HCT116 (cell line): ENCODE measurements around the gene KLHL3. TPM values are rescaled to one million over a fixed set of nuclear protein-coding genes. Genes with fewer than 3 reads are reported as not detected.

ENCODE experiments used
- ATAC-seq: fragments of 200-7000 bp; cut with Tn5 transposase; 2 replicates; pipeline ENCODE4 v1.9.1; 2020; ENCODE audit warnings: mild to moderate bottlenecking, moderate library complexity
- BruUV-seq: library from RNA; stranded (reverse); fragments of 400-500 nt; replicated peaks from 2 replicates; lab custom pipeline; 2021; lab: Mats Ljungman, UMichigan
- CTCF ChIA-PET: fragments of 300-600 bp; sonication (Branson Sonifier 250); formaldehyde crosslinking; loops from one replicate; lab custom pipeline; 2021; ENCODE audit warnings: antibody characterized with exemption; lab: Charles Lee
- POLR2A ChIA-PET: fragments of 300-600, 350-600 bp; sonication (Branson Sonifier 250); formaldehyde crosslinking; loops from one replicate; lab custom pipeline; 2021; ENCODE audit warnings: antibody characterized with exemption; lab: Charles Lee
- RAD21 ChIA-PET, 2 experiments: fragments of 300-600 bp; sonication (Branson Sonifier 250); formaldehyde crosslinking; loops; one replicate each; lab custom pipeline; 2023; ENCODE audit warnings: low total read pairs in 2 of 2; ENCODE audit not compliant: uncharacterized antibody in 2 of 2, unreplicated experiment in 2 of 2, low non-redundant PET in 1 of 2; lab: Charles Lee
- DNase-seq: peaks from one replicate; pipeline ENCODE4 v3.0.0-alpha.2; 2010; ENCODE audit warnings: low read depth, low spot score
- H2AFZ ChIP-seq: fragments of 200-600 bp; shearing (Covaris generic), sonication (generic); 2 replicates; pipeline ENCODE4 v1.6.1; 2017; ENCODE audit warnings: low read depth, mixed run types, mixed read lengths, antibody characterized with exemption, low read length; ENCODE audit not compliant: poor library complexity, severe bottlenecking
- H3K27ac ChIP-seq: 2 replicates; pipeline ENCODE4 v1.5.1; 2012; ENCODE audit warnings: low read depth, low read length
- H3K27me3 ChIP-seq: fragments of 200-600 bp; sonication (generic); 2 replicates; pipeline ENCODE4 v1.6.1; 2016; ENCODE audit warnings: mixed run types, low read length, mixed read lengths; ENCODE audit not compliant: insufficient read depth
- H3K36me3 ChIP-seq, 2 experiments: fragments of 200-500 bp in 1 of 2; fragments of 200-600 bp in 1 of 2; sonication (Bioruptor generic) in 1 of 2; sonication (generic) in 1 of 2; 2 replicates each; pipeline versions ENCODE4 v1.5.1 to v1.6.1; 2014 to 2016; ENCODE audit warnings: low read length in 2 of 2, inconsistent platforms in 1 of 2, mixed read lengths in 1 of 2, mixed run types in 1 of 2; ENCODE audit not compliant: insufficient read depth in 2 of 2, control insufficient read depth in 1 of 2
- H3K4me1 ChIP-seq, 2 experiments: fragments of 200-600 bp in 1 of 2; sonication (generic) in 1 of 2; 2 replicates each; pipeline versions ENCODE4 v1.5.1 to v1.6.1; 2012 to 2017; ENCODE audit warnings: low read length in 2 of 2, inconsistent platforms in 1 of 2, mild to moderate bottlenecking in 1 of 2, mixed read lengths in 1 of 2, mixed run types in 1 of 2, moderate library complexity in 1 of 2; ENCODE audit not compliant: insufficient read depth in 2 of 2, control insufficient read depth in 1 of 2
- H3K4me2 ChIP-seq: fragments of 200-600 bp; sonication (generic); 2 replicates; pipeline ENCODE4 v1.6.1; 2017; ENCODE audit warnings: mixed run types, low read length, mixed read lengths
- H3K4me3 ChIP-seq, 2 experiments: fragments of 200-600 bp in 1 of 2; sonication (generic) in 1 of 2; replicated peaks in 1 of 2; 2 replicates each; pipeline ENCODE4 v1.5.1; 2011 to 2016; ENCODE audit warnings: low read length in 2 of 2, control low read depth in 1 of 2, low read depth in 1 of 2, mild to moderate bottlenecking in 1 of 2, mixed read lengths in 1 of 2, mixed run types in 1 of 2
- H3K79me2 ChIP-seq: fragments of 200-600 bp; sonication (generic); 2 replicates; pipeline ENCODE4 v1.6.1; 2017; ENCODE audit warnings: mild to moderate bottlenecking, mixed run types, low read length, moderate library complexity, mixed read lengths; ENCODE audit not compliant: insufficient read depth
- H3K9ac ChIP-seq: fragments of 200-600 bp; sonication (generic); 2 replicates; pipeline ENCODE4 v1.6.1; 2016; ENCODE audit warnings: low read length, mixed read lengths
- H3K9me2 ChIP-seq: fragments of 200-600 bp; sonication (generic), shearing (Covaris generic); 2 replicates; pipeline ENCODE4 v1.6.1; 2017; ENCODE audit warnings: mixed run types, mild to moderate bottlenecking, moderate library complexity; ENCODE audit not compliant: insufficient read depth
- H3K9me3 ChIP-seq, 2 experiments: fragments of 200-500 bp in 1 of 2; fragments of 200-600 bp in 1 of 2; sonication (Bioruptor generic) in 1 of 2; sonication (generic) in 1 of 2; 2 replicates each; pipeline ENCODE4 v1.6.1; 2014 to 2017; ENCODE audit warnings: low read length in 2 of 2, mixed read lengths in 2 of 2, inconsistent platforms in 1 of 2, low read depth in 1 of 2, mild to moderate bottlenecking in 1 of 2, mixed run types in 1 of 2, moderate library complexity in 1 of 2; ENCODE audit not compliant: control insufficient read depth in 1 of 2, insufficient read depth in 1 of 2
- H4K20me1 ChIP-seq: fragments of 200-600 bp; sonication (generic), shearing (Covaris generic); 2 replicates; pipeline ENCODE4 v1.6.1; 2017; ENCODE audit warnings: mixed run types, mild to moderate bottlenecking, moderate library complexity; ENCODE audit not compliant: insufficient read depth
- ATF3 ChIP-seq: IDR thresholded peaks from 2 replicates; pipeline ENCODE4 v1.6.1; 2012
- CBX3 ChIP-seq: IDR thresholded peaks from 2 replicates; pipeline ENCODE4 v1.6.1; 2012; ENCODE audit warnings: low read depth
- EGR1 ChIP-seq: IDR thresholded peaks from 2 replicates; pipeline ENCODE4 v1.6.1; 2012; ENCODE audit warnings: low read depth
- ELF1 ChIP-seq: IDR thresholded peaks from 2 replicates; pipeline ENCODE4 v1.6.1; 2012; ENCODE audit warnings: low read depth, borderline replicate concordance
- EZH2 ChIP-seq: fragments of 200-600 bp; sonication (generic); IDR thresholded peaks from 2 replicates; pipeline ENCODE4 v1.6.1; 2017; ENCODE audit warnings: antibody characterized with exemption, mixed run types
- EZH2phosphoT487 ChIP-seq: fragments of 200-600 bp; IDR thresholded peaks from 2 replicates; pipeline ENCODE4 v1.6.1; 2018; ENCODE audit warnings: antibody characterized with exemption, borderline replicate concordance
- FOSL1 ChIP-seq: IDR thresholded peaks from 2 replicates; pipeline ENCODE4 v1.6.1; 2012; ENCODE audit warnings: low read depth
- POLR2AphosphoS5 ChIP-seq: IDR thresholded peaks from 2 replicates; pipeline ENCODE4 v1.6.1; 2011; ENCODE audit warnings: mild to moderate bottlenecking, low read depth, low read length, moderate library complexity
- REST ChIP-seq: IDR thresholded peaks from 2 replicates; pipeline ENCODE4 v1.6.1; 2012; ENCODE audit warnings: low read depth
- SP1 ChIP-seq: IDR thresholded peaks from 2 replicates; pipeline ENCODE4 v1.6.1; 2012; ENCODE audit warnings: low read depth
- SRF ChIP-seq: IDR thresholded peaks from 2 replicates; pipeline ENCODE4 v1.6.1; 2012; ENCODE audit warnings: low read depth
- TCF7L2 ChIP-seq: IDR thresholded peaks from 2 replicates; pipeline ENCODE4 v1.7.0; 2011; ENCODE audit warnings: borderline replicate concordance, inconsistent platforms; ENCODE audit not compliant: insufficient read depth, insufficient read length; ENCODE audit errors: extremely low read depth
- intact Hi-C: fragments of 100-400 bp; cut with micrococcal nuclease; formaldehyde crosslinking; loops from 2 replicates; pipeline ENCODE4 v1.10.0; 2022
- total RNA-seq: library from RNA; stranded (reverse); gene quantifications from one replicate; pipeline ENCODE4 v1.2.1, GENCODE V29; 2021; ENCODE audit not compliant: unreplicated experiment

KLHL3 gene
- total RNA-seq, 1 experiment from 2014 or later, result not detected

- Histone ChIP-seq H3K27me3 (no peaks in the 10 kb centered on the region), H3K4me1 (no peaks in the 10 kb centered on the region), H2AFZ (no peak overlapping the region), H3K27ac (no peak overlapping the region), H3K4me2 (no peak overlapping the region), H3K9me3 (no peaks in the 10 kb centered on the region), H3K4me3 (no peak overlapping the region), H3K36me3 (no peaks in the 10 kb centered on the region), H3K9ac (no peak overlapping the region), H3K9me2 (no peaks in the 10 kb centered on the region), H4K20me1 (no peaks in the 10 kb centered on the region), H3K79me2 (no peaks in the 10 kb centered on the region)
- no peak for DNase-seq
- CTCF ChIA-PET, result no interaction called here
- ATAC-seq, result no peak
- POLR2A ChIA-PET, result no interaction called here
- TF ChIP-seq CBX3, result no peak
- TF ChIP-seq EZH2phosphoT487, result no peak
- TF ChIP-seq TCF7L2, result no peak
- no peak for TF ChIP-seq EGR1
- TF ChIP-seq SRF, result no peak
- no peak for TF ChIP-seq ATF3
- no peak for TF ChIP-seq EZH2
- no peak for TF ChIP-seq SP1
- no peak for TF ChIP-seq FOSL1
- TF ChIP-seq REST, result no peak
- TF ChIP-seq ELF1, result no peak
- TF ChIP-seq POLR2AphosphoS5, result no peak
- RAD21 ChIA-PET, result no interaction called here
- BruUV-seq, result no TSS peak
- intact Hi-C loops, result no loop called here
These were observed 21.4 kb downstream of the KLHL3 start for GRCh38 chr5:137714494-137714893.
